ENCODE results near the gene SPOP.

SPOP gene

GRCh38 chr17:49549691-49550678 is 127.9 kb downstream of the SPOP start:
- no peak for DNase-seq (ENCODE audit: low read depth)

DNA sequence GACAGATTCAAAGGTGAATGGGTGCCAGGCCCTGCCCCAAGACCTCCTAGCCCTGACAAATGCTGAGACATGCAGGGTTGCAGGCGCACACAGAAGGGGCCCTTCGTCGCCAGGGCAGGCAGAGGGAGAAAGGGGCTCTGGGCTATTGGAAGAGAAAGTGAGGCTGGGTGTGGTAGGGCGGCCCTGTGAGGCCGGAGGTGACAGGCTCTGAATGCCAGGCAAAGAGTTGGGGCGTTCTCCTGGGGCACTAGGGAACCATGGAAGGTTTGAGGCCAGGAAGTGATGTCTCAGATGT is 128.6 kb downstream of the SPOP start:
- no peak for DNase-seq (ENCODE audit: low read depth)

Data from stimulated activated CD8-positive, alpha-beta memory T cell treated with anti-CD3 and anti-CD28 coated beads, Interleukin-4, amount 100 ng/mL, for 24 hours (primary cell).